ENCODE data around the gene DLX2.

- TF ChIP-seq POLR2A (IDR thresholded peaks at IDR 0.05) = no peak
- no peak for TF ChIP-seq CTCF (IDR thresholded peaks at IDR 0.05)
Observed at GRCh38 chr2:172062402-172063004, 40.2 kb downstream of the DLX2 start.

Measured in sigmoid colon (tissue), 3 donors.